B cell (primary cell): Measurements from ENCODE around the gene GALNT17.

Source experiments
- EZH2 ChIP-seq: IDR thresholded peaks from 2 replicates; pipeline ENCODE4 v1.6.1; 2012; ENCODE audit warnings: borderline replicate concordance, low read depth, mild to moderate bottlenecking, moderate library complexity, low read length; ENCODE audit not compliant: insufficient read depth, poor library complexity, severe bottlenecking
- TF ChIP-seq, protein P1 (sequence below): fragments of 200-600 bp; IDR thresholded peaks from one replicate; pipeline ENCODE4 v1.8.0; 2022; ENCODE audit warnings: antibody characterized with exemption, mild to moderate bottlenecking

DNA sequence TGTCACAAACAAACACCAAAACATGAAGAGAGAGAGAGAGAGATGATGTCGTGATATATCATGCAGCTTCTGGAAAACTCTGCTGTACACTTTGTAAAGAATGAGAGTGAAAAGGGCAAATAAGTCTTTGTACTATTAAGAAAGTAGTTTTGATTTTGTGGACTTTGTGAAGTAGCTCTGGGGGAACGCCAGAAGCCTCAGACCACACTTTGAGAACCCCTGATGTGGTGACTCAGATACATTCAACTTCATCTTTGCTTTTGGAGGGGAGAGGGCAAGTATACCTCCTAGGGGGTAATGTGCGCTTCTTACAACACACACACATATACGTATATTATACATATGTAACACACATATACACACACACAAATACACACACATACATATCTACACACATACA lies 84.3 kb downstream of the GALNT17 start:
- TF ChIP-seq, protein P1, sequence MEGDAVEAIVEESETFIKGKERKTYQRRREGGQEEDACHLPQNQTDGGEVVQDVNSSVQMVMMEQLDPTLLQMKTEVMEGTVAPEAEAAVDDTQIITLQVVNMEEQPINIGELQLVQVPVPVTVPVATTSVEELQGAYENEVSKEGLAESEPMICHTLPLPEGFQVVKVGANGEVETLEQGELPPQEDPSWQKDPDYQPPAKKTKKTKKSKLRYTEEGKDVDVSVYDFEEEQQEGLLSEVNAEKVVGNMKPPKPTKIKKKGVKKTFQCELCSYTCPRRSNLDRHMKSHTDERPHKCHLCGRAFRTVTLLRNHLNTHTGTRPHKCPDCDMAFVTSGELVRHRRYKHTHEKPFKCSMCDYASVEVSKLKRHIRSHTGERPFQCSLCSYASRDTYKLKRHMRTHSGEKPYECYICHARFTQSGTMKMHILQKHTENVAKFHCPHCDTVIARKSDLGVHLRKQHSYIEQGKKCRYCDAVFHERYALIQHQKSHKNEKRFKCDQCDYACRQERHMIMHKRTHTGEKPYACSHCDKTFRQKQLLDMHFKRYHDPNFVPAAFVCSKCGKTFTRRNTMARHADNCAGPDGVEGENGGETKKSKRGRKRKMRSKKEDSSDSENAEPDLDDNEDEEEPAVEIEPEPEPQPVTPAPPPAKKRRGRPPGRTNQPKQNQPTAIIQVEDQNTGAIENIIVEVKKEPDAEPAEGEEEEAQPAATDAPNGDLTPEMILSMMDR = no peak
- no peak for TF ChIP-seq EZH2
